Measurements from ENCODE around the gene MFAP3.

DNA sequence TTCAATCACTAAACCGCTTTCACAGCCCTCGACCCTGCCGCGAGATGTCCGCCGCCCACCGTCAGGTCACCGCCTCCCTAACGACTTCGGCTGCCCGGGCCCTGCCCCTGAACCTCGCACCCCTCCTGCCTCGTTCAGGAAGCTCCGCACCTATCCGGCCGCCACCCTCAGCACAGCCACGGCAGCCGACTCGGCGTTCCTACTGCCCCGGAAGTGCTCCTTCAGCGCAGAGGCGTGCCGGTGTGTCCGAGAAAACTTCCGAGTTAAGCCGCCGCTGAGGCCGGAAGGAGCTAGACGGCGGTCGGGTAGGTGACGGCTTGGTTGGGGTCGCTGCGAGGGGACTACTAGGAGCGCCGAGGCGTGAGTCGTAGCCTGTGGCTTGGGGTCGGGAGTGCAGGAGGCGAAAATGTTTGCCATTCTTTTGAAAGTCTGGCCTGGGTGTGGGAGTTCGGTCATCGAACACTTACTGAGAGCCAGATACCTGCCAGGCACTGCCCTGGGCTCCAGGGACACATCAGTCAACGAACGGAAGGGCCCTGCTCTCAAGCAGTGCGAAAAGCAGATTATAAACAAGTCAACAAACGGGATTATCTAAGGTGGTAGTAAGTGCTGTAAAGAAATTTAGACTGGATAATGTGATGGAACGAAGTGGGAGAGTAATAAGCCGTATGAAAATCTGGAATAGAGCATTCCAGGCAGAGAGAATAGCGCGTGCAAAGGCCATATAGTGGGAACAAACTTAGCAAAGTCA lies at the start of gene MFAP3, which contains the start of gene FAM114A2:
- TF ChIP-seq, protein P1, sequence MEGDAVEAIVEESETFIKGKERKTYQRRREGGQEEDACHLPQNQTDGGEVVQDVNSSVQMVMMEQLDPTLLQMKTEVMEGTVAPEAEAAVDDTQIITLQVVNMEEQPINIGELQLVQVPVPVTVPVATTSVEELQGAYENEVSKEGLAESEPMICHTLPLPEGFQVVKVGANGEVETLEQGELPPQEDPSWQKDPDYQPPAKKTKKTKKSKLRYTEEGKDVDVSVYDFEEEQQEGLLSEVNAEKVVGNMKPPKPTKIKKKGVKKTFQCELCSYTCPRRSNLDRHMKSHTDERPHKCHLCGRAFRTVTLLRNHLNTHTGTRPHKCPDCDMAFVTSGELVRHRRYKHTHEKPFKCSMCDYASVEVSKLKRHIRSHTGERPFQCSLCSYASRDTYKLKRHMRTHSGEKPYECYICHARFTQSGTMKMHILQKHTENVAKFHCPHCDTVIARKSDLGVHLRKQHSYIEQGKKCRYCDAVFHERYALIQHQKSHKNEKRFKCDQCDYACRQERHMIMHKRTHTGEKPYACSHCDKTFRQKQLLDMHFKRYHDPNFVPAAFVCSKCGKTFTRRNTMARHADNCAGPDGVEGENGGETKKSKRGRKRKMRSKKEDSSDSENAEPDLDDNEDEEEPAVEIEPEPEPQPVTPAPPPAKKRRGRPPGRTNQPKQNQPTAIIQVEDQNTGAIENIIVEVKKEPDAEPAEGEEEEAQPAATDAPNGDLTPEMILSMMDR (conservative IDR thresholded peaks at IDR 0.05; ENCODE audit: low read length), result no peak
- TF ChIP-seq EZH2phosphoT487 (IDR thresholded peaks at IDR 0.05; ENCODE audit: borderline replicate concordance, low read depth, low read length), result no peak

All from OCI-LY7 (cell line).